ENCODE measurements around the gene MEX3A. TPM values are rescaled to one million over a fixed set of nuclear protein-coding genes. Genes with fewer than 3 reads are reported as not detected.
A peak's percentile ranks its signal among the peaks of the same experiment; 100 is the strongest.

Gene MEX3A
- total RNA-seq, 1 experiment from 2014 or later = 68.0 TPM

GRCh38 chr1:156096640-156097391 is 14.6 kb upstream of the MEX3A start:
- Histone ChIP-seq H3K27ac (ENCODE audit: insufficient read length, low read depth, low read length) (no peak overlapping the region), H2BK5ac (ENCODE audit: insufficient read length, low read length) (no peak overlapping the region), H2BK120ac (ENCODE audit: low read depth, low read length, poor library complexity, severe bottlenecking) (no peak overlapping the region), H3K14ac (ENCODE audit: insufficient read depth, low read length) (no peak overlapping the region), H3K23ac (ENCODE audit: insufficient read length, low read depth, low read length) (no peak overlapping the region), H2BK15ac (ENCODE audit: low read depth, low read length) (no peak overlapping the region), H4K5ac (ENCODE audit: insufficient read length, low read depth, low read length) (no peak overlapping the region), H4K8ac (replicated peaks; ENCODE audit: insufficient read length, low read depth, low read length) (no peak overlapping the region), H3T11ph (ENCODE audit: low read length) (no peak overlapping the region), H3K79me2 (ENCODE audit: insufficient read depth, low read length) (no peaks in the 10 kb centered on the region), H3K23me2 (ENCODE audit: insufficient read length, low read depth, low read length, poor library complexity, severe bottlenecking) (no peaks in the 10 kb centered on the region), H3K9ac (ENCODE audit: extremely low read depth, insufficient read length, low read length) (no peak overlapping the region), H2AFZ (ENCODE audit: low read length) (no peak overlapping the region), H3K4ac (ENCODE audit: low read depth, low read length) (no peak overlapping the region), H3K79me1 (ENCODE audit: insufficient read depth, low read depth, low read length, poor library complexity, severe bottlenecking) (no peaks in the 10 kb centered on the region), H4K91ac (ENCODE audit: insufficient read length, low read depth, low read length) (no peak overlapping the region), H3K9me3 (ENCODE audit: control insufficient read depth, low read depth, low read length) (no peaks in the 10 kb centered on the region), H3K4me1 (ENCODE audit: insufficient read depth, low read length) (0 out of 2 replicates have a peak, but pooled peaks cover 2% of the 10 kb centered on the region), H2BK12ac (ENCODE audit: insufficient read length, low read depth, low read length) (no peak overlapping the region), H3K18ac (ENCODE audit: insufficient read length, low read depth, low read length) (no peak overlapping the region), H3K56ac (ENCODE audit: insufficient read length, low read depth, low read length) (no peak overlapping the region), H3K4me2 (ENCODE audit: insufficient read depth, insufficient read length, low read length) (no peak overlapping the region), H3K27me3 (ENCODE audit: insufficient read depth, low read length) (no peaks in the 10 kb centered on the region), H2BK20ac (ENCODE audit: low read depth, low read length, poor library complexity, severe bottlenecking) (no peak overlapping the region), H4K20me1 (ENCODE audit: control insufficient read depth, insufficient read depth, insufficient read length) (peaks cover 2% of the 10 kb centered on the region), H2AK5ac (ENCODE audit: insufficient read length, low read length) (no peak overlapping the region)
- no peaks in the 10 kb centered on the region for H3K27me3 Mint-ChIP-seq (ENCODE audit: low read depth)
- WGBS (ENCODE audit: extremely low coverage, insufficient read length, low lambda C conversion rate) = no CpG with 5 or more reads among the region's 14 CpGs
- peak; percentile 90 for DNase-seq
- peak; percentile 99 for TF ChIP-seq CTCF (conservative IDR thresholded peaks at IDR 0.05)
- peaks cover 13 to 31% (median 23%) of the 10 kb centered on the region in 3 experiments for H3K36me3 Mint-ChIP-seq (ENCODE audit: insufficient read depth in 1 of 3, low read depth in 3 of 3)
- peak overlapping the region in 2 of 3 experiments; percentile 32 to 85; a peak in 6 of 7 replicates for H3K27ac Mint-ChIP-seq
- H3K9me3 Mint-ChIP-seq = no peaks in the 10 kb centered on the region; a peak in 1 of 5 replicates
- H3K4me1 Mint-ChIP-seq = peaks cover 29 to 35% of the 10 kb centered on the region in 2 experiments
- H3K4me3 Mint-ChIP-seq = no peak overlapping the region; a peak in 1 of 5 replicates

Data from H9 (cell line).